SK-N-SH (cell line): ENCODE measurements around the gene RANGAP1.

Experiments used
- CHD2 ChIP-seq: fragments of 150-350 bp; IDR thresholded peaks from 2 replicates; pipeline ENCODE4 v1.6.1; 2018; ENCODE audit warnings: low read length; ENCODE audit not compliant: partially characterized antibody
- EP300 ChIP-seq, 2 experiments: IDR thresholded peaks; 2 replicates each; pipeline versions ENCODE4 v1.4.0 to v1.6.1; 2012; ENCODE audit warnings: borderline replicate concordance in 1 of 2, low read depth in 1 of 2, low read length in 1 of 2
- FOSL2 ChIP-seq: IDR thresholded peaks from 2 replicates; pipeline ENCODE4 v1.4.0; 2012; ENCODE audit warnings: low read depth, mild to moderate bottlenecking, moderate library complexity, borderline replicate concordance
- GABPA ChIP-seq: IDR thresholded peaks from 2 replicates; pipeline ENCODE4 v1.4.0; 2012; ENCODE audit warnings: low read depth, mild to moderate bottlenecking
- GATA2 ChIP-seq: sonication (generic); formaldehyde crosslinking; IDR thresholded peaks from 2 replicates; pipeline ENCODE4 v1.5.0; 2020; ENCODE audit warnings: mild to moderate bottlenecking, missing genetic modification reagents
- MEF2A ChIP-seq: IDR thresholded peaks from 2 replicates; pipeline ENCODE4 v1.4.0; 2012; ENCODE audit warnings: low read depth, borderline replicate concordance
- MXI1 ChIP-seq: IDR thresholded peaks from 2 replicates; pipeline ENCODE4 v1.6.1; 2012; ENCODE audit warnings: mild to moderate bottlenecking, low read depth, low read length, improper control_type of control experiment
- RAD21 ChIP-seq: IDR thresholded peaks from 2 replicates; pipeline ENCODE4 v1.6.1; 2012; ENCODE audit warnings: mild to moderate bottlenecking, low read length
- RXRA ChIP-seq: IDR thresholded peaks from 2 replicates; pipeline ENCODE4 v1.4.0; 2012; ENCODE audit warnings: low read depth, mild to moderate bottlenecking, borderline replicate concordance
- TF ChIP-seq, protein P1 (sequence below): fragments of 200-600 bp; sonication (generic); IDR thresholded peaks from 2 replicates; pipeline ENCODE4 v1.6.1; 2017; ENCODE audit warnings: antibody characterized with exemption, mild to moderate bottlenecking, moderate library complexity
- TF ChIP-seq, protein P2 (sequence below): IDR thresholded peaks from 2 replicates; pipeline ENCODE4 v1.6.1; 2012; ENCODE audit warnings: mild to moderate bottlenecking, low read depth, low read length, moderate library complexity

- TF ChIP-seq, protein P1, sequence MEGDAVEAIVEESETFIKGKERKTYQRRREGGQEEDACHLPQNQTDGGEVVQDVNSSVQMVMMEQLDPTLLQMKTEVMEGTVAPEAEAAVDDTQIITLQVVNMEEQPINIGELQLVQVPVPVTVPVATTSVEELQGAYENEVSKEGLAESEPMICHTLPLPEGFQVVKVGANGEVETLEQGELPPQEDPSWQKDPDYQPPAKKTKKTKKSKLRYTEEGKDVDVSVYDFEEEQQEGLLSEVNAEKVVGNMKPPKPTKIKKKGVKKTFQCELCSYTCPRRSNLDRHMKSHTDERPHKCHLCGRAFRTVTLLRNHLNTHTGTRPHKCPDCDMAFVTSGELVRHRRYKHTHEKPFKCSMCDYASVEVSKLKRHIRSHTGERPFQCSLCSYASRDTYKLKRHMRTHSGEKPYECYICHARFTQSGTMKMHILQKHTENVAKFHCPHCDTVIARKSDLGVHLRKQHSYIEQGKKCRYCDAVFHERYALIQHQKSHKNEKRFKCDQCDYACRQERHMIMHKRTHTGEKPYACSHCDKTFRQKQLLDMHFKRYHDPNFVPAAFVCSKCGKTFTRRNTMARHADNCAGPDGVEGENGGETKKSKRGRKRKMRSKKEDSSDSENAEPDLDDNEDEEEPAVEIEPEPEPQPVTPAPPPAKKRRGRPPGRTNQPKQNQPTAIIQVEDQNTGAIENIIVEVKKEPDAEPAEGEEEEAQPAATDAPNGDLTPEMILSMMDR: no peak
- TF ChIP-seq GATA2 (CRISPR knock-in tag) (no peak), EP300 (IDR thresholded peaks at IDR 0.05; ENCODE audit: borderline replicate concordance in 1 of 2, low read depth in 1 of 2, low read length in 1 of 2) (no peak), GABPA (no peak), MEF2A (no peak), MXI1 (no peak), CHD2 (no peak), RXRA (no peak), FOSL2 (no peak), RAD21 (no peak)
- TF ChIP-seq, protein P2, sequence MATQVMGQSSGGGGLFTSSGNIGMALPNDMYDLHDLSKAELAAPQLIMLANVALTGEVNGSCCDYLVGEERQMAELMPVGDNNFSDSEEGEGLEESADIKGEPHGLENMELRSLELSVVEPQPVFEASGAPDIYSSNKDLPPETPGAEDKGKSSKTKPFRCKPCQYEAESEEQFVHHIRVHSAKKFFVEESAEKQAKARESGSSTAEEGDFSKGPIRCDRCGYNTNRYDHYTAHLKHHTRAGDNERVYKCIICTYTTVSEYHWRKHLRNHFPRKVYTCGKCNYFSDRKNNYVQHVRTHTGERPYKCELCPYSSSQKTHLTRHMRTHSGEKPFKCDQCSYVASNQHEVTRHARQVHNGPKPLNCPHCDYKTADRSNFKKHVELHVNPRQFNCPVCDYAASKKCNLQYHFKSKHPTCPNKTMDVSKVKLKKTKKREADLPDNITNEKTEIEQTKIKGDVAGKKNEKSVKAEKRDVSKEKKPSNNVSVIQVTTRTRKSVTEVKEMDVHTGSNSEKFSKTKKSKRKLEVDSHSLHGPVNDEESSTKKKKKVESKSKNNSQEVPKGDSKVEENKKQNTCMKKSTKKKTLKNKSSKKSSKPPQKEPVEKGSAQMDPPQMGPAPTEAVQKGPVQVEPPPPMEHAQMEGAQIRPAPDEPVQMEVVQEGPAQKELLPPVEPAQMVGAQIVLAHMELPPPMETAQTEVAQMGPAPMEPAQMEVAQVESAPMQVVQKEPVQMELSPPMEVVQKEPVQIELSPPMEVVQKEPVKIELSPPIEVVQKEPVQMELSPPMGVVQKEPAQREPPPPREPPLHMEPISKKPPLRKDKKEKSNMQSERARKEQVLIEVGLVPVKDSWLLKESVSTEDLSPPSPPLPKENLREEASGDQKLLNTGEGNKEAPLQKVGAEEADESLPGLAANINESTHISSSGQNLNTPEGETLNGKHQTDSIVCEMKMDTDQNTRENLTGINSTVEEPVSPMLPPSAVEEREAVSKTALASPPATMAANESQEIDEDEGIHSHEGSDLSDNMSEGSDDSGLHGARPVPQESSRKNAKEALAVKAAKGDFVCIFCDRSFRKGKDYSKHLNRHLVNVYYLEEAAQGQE: no peak
Measured at GRCh38 chr22:41263704-41264103, 22.3 kb downstream of the RANGAP1 start.
